ENCODE data around the gene GALM.

Gene GALM

DNA sequence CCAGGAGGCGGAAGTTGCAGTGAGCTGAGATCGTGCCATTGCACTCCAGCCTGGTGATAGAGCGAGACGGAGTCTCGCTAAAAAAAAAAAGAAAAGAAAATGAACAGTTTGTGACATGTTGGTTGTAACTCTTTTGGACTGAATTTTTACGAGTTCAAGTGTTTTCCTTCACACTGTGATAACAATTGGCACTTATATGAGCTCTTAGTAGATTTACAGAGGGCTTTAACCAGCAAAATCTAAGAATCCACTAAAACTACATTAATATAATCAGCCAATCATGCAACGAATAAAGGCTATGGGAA is 110.0 kb downstream of the GALM start:
- Histone ChIP-seq H3K4me1 (ENCODE audit: control insufficient read depth in 1 of 2, insufficient read depth in 2 of 2, low read length in 2 of 2) (peaks cover 0 to 1% of the 10 kb centered on the region in 2 experiments), H3K36me3 (ENCODE audit: control insufficient read depth in 1 of 2, insufficient read depth in 2 of 2, low read length in 2 of 2) (peaks cover 0 to 3% of the 10 kb centered on the region in 2 experiments), H4K12ac (ENCODE audit: low read depth, low read length) (no peak overlapping the region), H3K18ac (ENCODE audit: low read length) (no peak overlapping the region), H3K27me3 (ENCODE audit: insufficient read depth, low read length) (no peaks in the 10 kb centered on the region), H4K8ac (ENCODE audit: low read depth, low read length) (no peak overlapping the region), H2BK5ac (ENCODE audit: low read depth, low read length, poor library complexity) (no peak overlapping the region), H3K79me2 (ENCODE audit: control insufficient read depth, insufficient read depth, low read length, poor library complexity) (no peaks in the 10 kb centered on the region), H2AK5ac (ENCODE audit: low read length) (no peak overlapping the region), H3K4me3 (ENCODE audit: low read depth, low read length) (no peak overlapping the region), H3K27ac (ENCODE audit: low read depth, low read length) (no peak overlapping the region), H2AFZ (ENCODE audit: insufficient read depth, low read length, poor library complexity) (no peak overlapping the region), H3K4ac (ENCODE audit: low read depth, low read length) (no peak overlapping the region), H3K4me2 (ENCODE audit: low read length) (no peak overlapping the region), H3K9me3 (ENCODE audit: insufficient read depth, low read depth, low read length) (no peaks in the 10 kb centered on the region), H3K79me1 (ENCODE audit: low read length) (peaks cover 2% of the 10 kb centered on the region), H3K9ac (ENCODE audit: low read length) (no peak overlapping the region), H2BK12ac (ENCODE audit: low read length) (no peak overlapping the region), H3K14ac (ENCODE audit: low read length) (no peak overlapping the region), H4K91ac (ENCODE audit: low read depth, low read length) (no peak overlapping the region), H3K23ac (ENCODE audit: low read length) (no peak overlapping the region), H2BK120ac (ENCODE audit: insufficient read depth, low read length, poor library complexity) (no peak overlapping the region)
- WGBS (ENCODE audit: extremely low coverage, insufficient coverage, insufficient read length), result no CpG with 5 or more reads among the region's 7 CpGs
- no peak for DNase-seq

DNA sequence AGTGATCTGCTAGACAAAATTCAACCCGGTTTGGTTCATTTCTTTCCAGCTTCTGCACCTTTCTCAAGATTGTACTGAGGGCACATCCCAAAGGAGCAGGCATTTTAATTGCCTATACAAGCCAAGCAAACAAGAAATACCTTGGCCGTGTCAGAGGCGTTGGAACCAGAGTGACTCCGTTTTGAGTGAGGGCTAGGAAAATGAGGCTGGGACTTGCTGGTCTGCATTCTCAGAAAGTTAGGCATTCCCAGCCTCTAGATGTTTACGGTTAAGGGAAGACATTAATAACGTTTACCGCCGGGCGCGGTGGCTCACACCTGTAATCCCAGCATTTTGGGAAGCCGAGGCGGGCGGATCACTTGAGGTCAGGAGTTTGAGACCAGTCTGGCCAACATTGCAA is 110.6 kb downstream of the GALM start:
- Histone ChIP-seq H3K79me2 (ENCODE audit: control insufficient read depth, insufficient read depth, low read length, poor library complexity) (no peaks in the 10 kb centered on the region), H3K4me2 (ENCODE audit: low read length) (no peak overlapping the region), H3K14ac (ENCODE audit: low read length) (no peak overlapping the region), H2BK5ac (ENCODE audit: low read depth, low read length, poor library complexity) (no peak overlapping the region), H3K79me1 (ENCODE audit: low read length) (peaks cover 2% of the 10 kb centered on the region), H2BK12ac (ENCODE audit: low read length) (no peak overlapping the region), H3K4me3 (ENCODE audit: low read depth, low read length) (no peak overlapping the region), H4K8ac (ENCODE audit: low read depth, low read length) (no peak overlapping the region), H3K4me1 (ENCODE audit: control insufficient read depth in 1 of 2, insufficient read depth in 2 of 2, low read length in 2 of 2) (peaks cover 0 to 1% of the 10 kb centered on the region in 2 experiments), H2AFZ (ENCODE audit: insufficient read depth, low read length, poor library complexity) (no peak overlapping the region), H2BK120ac (ENCODE audit: insufficient read depth, low read length, poor library complexity) (no peak overlapping the region), H4K12ac (ENCODE audit: low read depth, low read length) (no peak overlapping the region), H3K27me3 (ENCODE audit: insufficient read depth, low read length) (no peaks in the 10 kb centered on the region), H3K23ac (ENCODE audit: low read length) (no peak overlapping the region), H2AK5ac (ENCODE audit: low read length) (no peak overlapping the region), H3K36me3 (ENCODE audit: control insufficient read depth in 1 of 2, insufficient read depth in 2 of 2, low read length in 2 of 2) (peaks cover 2 to 7% of the 10 kb centered on the region in 2 experiments), H4K91ac (ENCODE audit: low read depth, low read length) (no peak overlapping the region), H3K27ac (ENCODE audit: low read depth, low read length) (no peak overlapping the region), H3K9ac (ENCODE audit: low read length) (no peak overlapping the region), H3K4ac (ENCODE audit: low read depth, low read length) (no peak overlapping the region), H3K18ac (ENCODE audit: low read length) (no peak overlapping the region), H3K9me3 (ENCODE audit: insufficient read depth, low read depth, low read length) (no peaks in the 10 kb centered on the region)
- no CpG with 5 or more reads among the region's 13 CpGs for WGBS (ENCODE audit: extremely low coverage, insufficient coverage, insufficient read length)
- DNase-seq, result peak; percentile 96 to 98

DNA sequence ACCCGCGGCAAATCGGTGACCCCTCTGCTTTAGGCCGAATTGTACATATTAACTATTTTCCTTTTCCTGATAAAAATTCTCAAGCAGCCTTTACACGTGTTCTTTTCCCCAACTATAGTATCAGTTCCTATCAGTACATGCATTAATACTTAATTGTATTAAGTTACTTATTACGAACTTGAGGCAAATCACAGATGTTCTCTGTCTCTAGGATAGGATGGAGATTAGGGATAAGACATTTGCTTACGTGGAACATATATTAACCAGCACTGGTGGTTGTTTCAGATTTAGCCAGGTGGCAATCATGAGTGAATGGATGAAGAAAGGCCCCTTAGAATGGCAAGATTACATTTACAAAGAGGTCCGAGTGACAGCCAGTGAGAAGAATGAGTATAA is 112.8 kb downstream of the GALM start:
- no peak overlapping the region for H2BK12ac ChIP-seq (ENCODE audit: low read length)
- no peak overlapping the region for H3K18ac ChIP-seq (ENCODE audit: low read length)
- no peak overlapping the region for H2AFZ ChIP-seq (ENCODE audit: insufficient read depth, low read length, poor library complexity)
- peaks cover 0 to 1% of the 10 kb centered on the region in 2 experiments for H3K4me1 ChIP-seq (ENCODE audit: control insufficient read depth in 1 of 2, insufficient read depth in 2 of 2, low read length in 2 of 2)
- H3K4me2 ChIP-seq (ENCODE audit: low read length), result peak overlapping the region; percentile 94
- no peak overlapping the region for H3K23ac ChIP-seq (ENCODE audit: low read length)
- no peak for DNase-seq
- no peak overlapping the region for H2BK120ac ChIP-seq (ENCODE audit: insufficient read depth, low read length, poor library complexity)
- peak overlapping the region; percentile 19 for H3K4ac ChIP-seq (ENCODE audit: low read depth, low read length)
- H4K91ac ChIP-seq (ENCODE audit: low read depth, low read length), result no peak overlapping the region
- H2BK5ac ChIP-seq (ENCODE audit: low read depth, low read length, poor library complexity), result no peak overlapping the region
- peaks cover 2% of the 10 kb centered on the region for H3K79me1 ChIP-seq (ENCODE audit: low read length)
- peak overlapping the region; percentile 71 for H3K9ac ChIP-seq (ENCODE audit: low read length)
- peak overlapping the region; percentile 91 for H4K8ac ChIP-seq (ENCODE audit: low read depth, low read length)
- no peak overlapping the region for H3K27ac ChIP-seq (ENCODE audit: low read depth, low read length)
- no peaks in the 10 kb centered on the region for H3K9me3 ChIP-seq (ENCODE audit: insufficient read depth, low read depth, low read length)
- no CpG with 5 or more reads among the region's 8 CpGs for WGBS (ENCODE audit: extremely low coverage, insufficient coverage, insufficient read length)
- peaks cover 4 to 8% of the 10 kb centered on the region in 2 experiments for H3K36me3 ChIP-seq (ENCODE audit: control insufficient read depth in 1 of 2, insufficient read depth in 2 of 2, low read length in 2 of 2)
- H4K12ac ChIP-seq (ENCODE audit: low read depth, low read length), result peak overlapping the region; percentile 29
- no peaks in the 10 kb centered on the region for H3K27me3 ChIP-seq (ENCODE audit: insufficient read depth, low read length)
- no peak overlapping the region for H2AK5ac ChIP-seq (ENCODE audit: low read length)
- H3K79me2 ChIP-seq (ENCODE audit: control insufficient read depth, insufficient read depth, low read length, poor library complexity), result no peaks in the 10 kb centered on the region
- H3K14ac ChIP-seq (ENCODE audit: low read length), result no peak overlapping the region
- peak overlapping the region; percentile 72 for H3K4me3 ChIP-seq (ENCODE audit: low read depth, low read length)

DNA sequence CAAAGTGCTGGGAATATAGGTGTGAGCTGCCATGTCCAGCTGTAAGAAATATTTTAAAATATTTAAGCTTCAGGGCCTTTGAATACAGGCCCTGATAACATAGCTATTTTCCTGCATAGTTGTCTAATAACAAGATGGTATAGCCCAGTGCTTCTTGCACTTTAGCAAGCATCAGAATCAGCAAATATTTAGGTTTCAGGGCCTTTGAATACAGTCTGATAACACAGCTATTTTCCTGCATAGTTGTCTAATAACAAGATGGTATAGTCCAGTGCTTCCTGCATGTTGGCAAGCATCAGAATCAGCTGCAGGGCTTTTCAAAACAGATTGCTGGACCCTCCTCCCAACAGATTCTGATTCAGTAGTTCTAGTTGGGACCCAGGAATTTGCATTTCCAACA is 117.7 kb downstream of the GALM start:
- H3K4me3 ChIP-seq (ENCODE audit: low read depth, low read length), result no peak overlapping the region
- no peak overlapping the region for H3K14ac ChIP-seq (ENCODE audit: low read length)
- no peak overlapping the region for H2BK12ac ChIP-seq (ENCODE audit: low read length)
- H3K23ac ChIP-seq (ENCODE audit: low read length), result no peak overlapping the region
- peak; percentile 52 to 94 for DNase-seq
- H2AFZ ChIP-seq (ENCODE audit: insufficient read depth, low read length, poor library complexity), result no peak overlapping the region
- no peak overlapping the region for H4K8ac ChIP-seq (ENCODE audit: low read depth, low read length)
- H4K12ac ChIP-seq (ENCODE audit: low read depth, low read length), result no peak overlapping the region
- H2AK5ac ChIP-seq (ENCODE audit: low read length), result no peak overlapping the region
- no peak overlapping the region for H3K4me2 ChIP-seq (ENCODE audit: low read length)
- no peaks in the 10 kb centered on the region for H3K9me3 ChIP-seq (ENCODE audit: insufficient read depth, low read depth, low read length)
- no peak overlapping the region for H3K18ac ChIP-seq (ENCODE audit: low read length)
- H3K27me3 ChIP-seq (ENCODE audit: insufficient read depth, low read length), result no peaks in the 10 kb centered on the region
- no peaks in the 10 kb centered on the region for H3K4me1 ChIP-seq (ENCODE audit: control insufficient read depth in 1 of 2, insufficient read depth in 2 of 2, low read length in 2 of 2)
- no peak overlapping the region for H3K4ac ChIP-seq (ENCODE audit: low read depth, low read length)
- H2BK120ac ChIP-seq (ENCODE audit: insufficient read depth, low read length, poor library complexity), result no peak overlapping the region
- no peak overlapping the region for H2BK5ac ChIP-seq (ENCODE audit: low read depth, low read length, poor library complexity)
- no peak overlapping the region for H4K91ac ChIP-seq (ENCODE audit: low read depth, low read length)
- peaks cover 4 to 8% of the 10 kb centered on the region in 2 experiments for H3K36me3 ChIP-seq (ENCODE audit: control insufficient read depth in 1 of 2, insufficient read depth in 2 of 2, low read length in 2 of 2)
- H3K27ac ChIP-seq (ENCODE audit: low read depth, low read length), result no peak overlapping the region
- no peaks in the 10 kb centered on the region for H3K79me2 ChIP-seq (ENCODE audit: control insufficient read depth, insufficient read depth, low read length, poor library complexity)
- no peaks in the 10 kb centered on the region for H3K79me1 ChIP-seq (ENCODE audit: low read length)
- no peak overlapping the region for H3K9ac ChIP-seq (ENCODE audit: low read length)
